Endothelial cell of umbilical vein (primary cell): ENCODE results near the gene HDAC4. TPM values are rescaled to one million over a fixed set of nuclear protein-coding genes. Genes with fewer than 3 reads are reported as not detected.

Source experiments
- BruUV-seq: library from RNA; stranded (reverse); fragments of 400-500 nt; replicated peaks from 2 replicates; lab custom pipeline; 2021; lab: Mats Ljungman, UMichigan
- CTCF ChIA-PET: fragments of 300-600, 350-600 bp; sonication (Branson Sonifier 250); formaldehyde crosslinking; loops from one replicate; lab custom pipeline; 2021; ENCODE audit warnings: antibody characterized with exemption, inconsistent platforms; lab: Charles Lee
- POLR2A ChIA-PET: fragments of 300-600, 350-600 bp; sonication (Branson Sonifier 250); formaldehyde crosslinking; loops from one replicate; lab custom pipeline; 2021; ENCODE audit warnings: antibody characterized with exemption, inconsistent platforms; lab: Charles Lee
- DNase-seq: peaks from one replicate; pipeline ENCODE4 v3.0.0-alpha.2; 2011; ENCODE audit warnings: low read depth, low spot score
- FAIRE-seq: peaks from 2 replicates; lab custom pipeline; 2011; peaks lifted over from hg19 to GRCh38; lab: Jason Lieb, UNC
- H2AFZ ChIP-seq: 2 replicates; pipeline ENCODE4 v1.6.0; 2012; ENCODE audit warnings: low read depth, low read length, control low read depth, inconsistent platforms
- H3K27ac ChIP-seq: 2 replicates; pipeline ENCODE4 v1.5.1; 2011; ENCODE audit warnings: low read depth, mild to moderate bottlenecking, control low read depth, low read length, moderate library complexity; ENCODE audit not compliant: insufficient read depth
- H3K27me3 ChIP-seq, 2 experiments: 2 replicates each; pipeline versions ENCODE4 v1.6.0 to v1.6.1; 2011; ENCODE audit warnings: low read length in 2 of 2, mixed read lengths in 1 of 2; ENCODE audit not compliant: control insufficient read depth in 2 of 2, insufficient read depth in 2 of 2
- H3K36me3 ChIP-seq, 2 experiments: 2 replicates in 1 of 2; 3 replicates in 1 of 2; pipeline ENCODE4 v1.5.1; 2011; ENCODE audit warnings: low read length in 2 of 2, mild to moderate bottlenecking in 1 of 2, moderate library complexity in 1 of 2; ENCODE audit not compliant: control insufficient read depth in 2 of 2, insufficient read depth in 2 of 2; ENCODE audit errors: extremely low read depth in 1 of 2
- H3K4me1 ChIP-seq: 3 replicates; pipeline ENCODE4 v1.5.1; 2011; ENCODE audit warnings: mild to moderate bottlenecking, low read length; ENCODE audit not compliant: control insufficient read depth, insufficient read depth; ENCODE audit errors: extremely low read depth
- H3K4me2 ChIP-seq: 2 replicates; pipeline ENCODE4 v1.6.1; 2011; ENCODE audit warnings: low read length, control low read depth, mixed read lengths; ENCODE audit not compliant: insufficient read depth
- H3K4me3 ChIP-seq, 3 experiments: fragments of 200-600 bp in 1 of 3; sonication (generic), shearing (Covaris generic) in 1 of 3; replicated peaks in 1 of 3; 2 replicates each; pipeline ENCODE4 v1.5.1; 2011 to 2016; ENCODE audit warnings: control low read depth in 3 of 3, low read length in 3 of 3, mild to moderate bottlenecking in 2 of 3, inconsistent platforms in 1 of 3, low read depth in 1 of 3, moderate library complexity in 1 of 3; ENCODE audit not compliant: insufficient read depth in 1 of 3
- H3K79me2 ChIP-seq: 2 replicates; pipeline ENCODE4 v1.6.0; 2012; ENCODE audit warnings: low read length, inconsistent platforms; ENCODE audit not compliant: control insufficient read depth, insufficient read depth
- H3K9ac ChIP-seq: replicated peaks from 2 replicates; pipeline ENCODE3; 2011; ENCODE audit warnings: low read length, control low read depth; ENCODE audit not compliant: insufficient read depth; ENCODE audit errors: extremely low read depth
- H3K9me1 ChIP-seq: replicated peaks from 3 replicates; pipeline ENCODE4 v1.6.0; 2011; ENCODE audit warnings: mild to moderate bottlenecking, low read length; ENCODE audit not compliant: control insufficient read depth, insufficient read depth; ENCODE audit errors: extremely low read depth
- H3K9me3 ChIP-seq: replicated peaks from 2 replicates; pipeline ENCODE4 v1.5.1; 2012; ENCODE audit warnings: low read length, inconsistent platforms; ENCODE audit not compliant: control insufficient read depth, insufficient read depth
- H4K20me1 ChIP-seq: replicated peaks from 2 replicates; pipeline ENCODE3; 2011; ENCODE audit warnings: mild to moderate bottlenecking, low read length; ENCODE audit not compliant: control insufficient read depth, insufficient read depth; ENCODE audit errors: extremely low read depth
- CTCF ChIP-seq, 2 donors: IDR thresholded peaks; 1 replicate in 1 of 2; 2 replicates in 1 of 2; pipeline ENCODE4 v1.5.1; 2011; ENCODE audit warnings: low read length in 2 of 2, mild to moderate bottlenecking in 2 of 2, moderate library complexity in 2 of 2, control low read depth in 1 of 2, inconsistent platforms in 1 of 2, low read depth in 1 of 2; ENCODE audit not compliant: insufficient read depth in 1 of 2; ENCODE audit errors: extremely low read depth in 1 of 2
- EZH2 ChIP-seq: IDR thresholded peaks from 2 replicates; pipeline ENCODE4 v1.6.1; 2012; ENCODE audit warnings: borderline replicate concordance, low read depth, mild to moderate bottlenecking, moderate library complexity, low read length, inconsistent platforms; ENCODE audit not compliant: severe bottlenecking
- FOS ChIP-seq: IDR thresholded peaks from 2 replicates; pipeline ENCODE4 v1.6.1; 2011; ENCODE audit warnings: mild to moderate bottlenecking, low read length, moderate library complexity, borderline replicate concordance; ENCODE audit not compliant: insufficient read depth
- GATA2 ChIP-seq: IDR thresholded peaks from 2 replicates; pipeline ENCODE4 v1.7.0; 2011; ENCODE audit warnings: low read depth, mild to moderate bottlenecking, moderate library complexity, mixed read lengths, low read length; ENCODE audit not compliant: insufficient read length, insufficient read depth
- JUN ChIP-seq: IDR thresholded peaks from 2 replicates; pipeline ENCODE4 v1.6.1; 2011; ENCODE audit warnings: borderline replicate concordance, low read depth; ENCODE audit not compliant: insufficient read length, insufficient read depth
- MAX ChIP-seq: IDR thresholded peaks from 2 replicates; pipeline ENCODE4 v1.6.1; 2011; ENCODE audit not compliant: insufficient read depth, insufficient read length
- MYC ChIP-seq: IDR thresholded peaks from one replicate; pipeline ENCODE4 v1.6.1; 2011; ENCODE audit warnings: mild to moderate bottlenecking, low read depth, low read length
- POLR2A ChIP-seq: IDR thresholded peaks from 2 replicates; pipeline ENCODE4 v1.6.1; 2012; ENCODE audit warnings: low read depth, mild to moderate bottlenecking, control low read depth, low read length
- POLR2AphosphoS5 ChIP-seq: IDR thresholded peaks from 2 replicates; pipeline ENCODE4 v1.6.1; 2012; ENCODE audit warnings: low read depth, mild to moderate bottlenecking, control low read depth, low read length, moderate library complexity; ENCODE audit not compliant: insufficient read depth
- dilution Hi-C: fragments of 300-500 bp; cut with MboI; formaldehyde crosslinking; loops from one replicate; pipeline ENCODE4 v1.15.0; 2019; ENCODE audit warnings: low sequenced_read_pairs; ENCODE audit not compliant: extremely low pct_ligation_motif_present
- intact Hi-C: fragments of 100-400 bp; cut with micrococcal nuclease; formaldehyde crosslinking; loops from one replicate; pipeline ENCODE4 v1.10.0; 2022
- polyA plus RNA-seq, 4 experiments: library from polyadenylated mRNA; depleted of rRNA in 3 of 4; stranded (reverse) in 3 of 4; unstranded in 1 of 4; fragments of >200 nt; gene quantifications; 2 replicates each; pipeline versions ENCODE4 v1.2.1 to v1.2.3, GENCODE V29; 2011 to 2012; ENCODE audit warnings: missing spikeins in 1 of 4
- total RNA-seq: library from RNA; stranded (reverse); gene quantifications from 2 replicates; pipeline ENCODE4 v1.2.3, GENCODE V29; 2021

Gene HDAC4
- total and polyA plus RNA-seq, 2 donors (not counting 3 experiments of a cell fraction or from before 2014, with no cell fraction given), result 13.4 to 33.0 TPM

GRCh38 chr2:239378918-239379640 is 21.7 kb downstream of the HDAC4 start:
- intact Hi-C loops (loop anchor here (10.0 kb wide), 1 partner anchor 1926 kb away; no protein-coding TSS in a partner anchor), dilution Hi-C loops (no loop called here)
- FAIRE-seq, result no peak
- H2AFZ ChIP-seq, result no peak overlapping the region
- H3K79me2 ChIP-seq, result no peaks in the 10 kb centered on the region
- H3K9me3 ChIP-seq, result no peaks in the 10 kb centered on the region
- H3K4me3 ChIP-seq, result no peak overlapping the region
- BruUV-seq, result no TSS peak
- ChIA-PET POLR2A (no interaction called here), CTCF (no interaction called here)
- H3K27ac ChIP-seq, result no peak overlapping the region
- H3K4me2 ChIP-seq, result no peak overlapping the region
- no peaks in the 10 kb centered on the region for H3K27me3 ChIP-seq
- peaks cover 0 to 2% of the 10 kb centered on the region in 2 experiments for H3K36me3 ChIP-seq
- H3K9ac ChIP-seq, result no peak overlapping the region
- no peaks in the 10 kb centered on the region for H4K20me1 ChIP-seq
- TF ChIP-seq GATA2 (no peak), JUN (no peak), POLR2AphosphoS5 (no peak), MYC (no peak), FOS (no peak), EZH2 (no peak), POLR2A (no peak), CTCF (IDR thresholded peaks at IDR 0.05; ENCODE audit: extremely low read depth in 1 of 2, insufficient read depth in 1 of 2, low read depth in 1 of 2, low read length in 2 of 2) (no peak), MAX (no peak)
- H3K4me1 ChIP-seq, result peaks cover 15% of the 10 kb centered on the region
- no peaks in the 10 kb centered on the region for H3K9me1 ChIP-seq
- DNase-seq, result no peak
